Measurements from ENCODE around the gene ACTMAP. TPM values are rescaled to one million over a fixed set of nuclear protein-coding genes. Genes with fewer than 3 reads are reported as not detected.
A peak's percentile ranks its signal among the peaks of the same experiment; 100 is the strongest.

ACTMAP gene
- total and polyA plus RNA-seq, 2 of the 13 experiments (the other 11 are each of a cell fraction or from before 2014, with no cell fraction given), result 2.2 to 7.9 TPM

GRCh38 chr19:40797963-40798682 lies 47.8 kb upstream of the ACTMAP start (continued):
- 0 out of 2 replicates have a peak, but pooled peaks have one; percentile 68 for TF ChIP-seq CREB3 (CRISPR knock-in tag; IDR thresholded peaks at IDR 0.05)
- TF ChIP-seq NCOA2 (CRISPR knock-in tag; IDR thresholded peaks at IDR 0.05), result peak; percentile 45; the same call in 1 of the 2 replicates
- no peak for TF ChIP-seq CBFB (CRISPR knock-in tag; IDR thresholded peaks at IDR 0.05)
- peak; percentile 80 for TF ChIP-seq ZNF317 (CRISPR knock-in tag; IDR thresholded peaks at IDR 0.05)
- no peak for TF ChIP-seq SMARCE1 (IDR thresholded peaks at IDR 0.05; ENCODE audit: borderline replicate concordance)
- TF ChIP-seq PRDM4 (CRISPR knock-in tag; IDR thresholded peaks at IDR 0.05; ENCODE audit: borderline replicate concordance), result no peak
- TF ChIP-seq TEF (CRISPR knock-in tag; IDR thresholded peaks at IDR 0.05), result no peak; the same call in 1 of the 2 replicates
- peak; percentile 42; the same call in 1 of the 2 replicates for TF ChIP-seq SPEN (CRISPR knock-in tag; IDR thresholded peaks at IDR 0.05; ENCODE audit: low read depth)
- TF ChIP-seq SALL1 (CRISPR knock-in tag; IDR thresholded peaks at IDR 0.05), result peak; percentile 75
- 0 out of 2 replicates have a peak, but pooled peaks have one; percentile 19 for TF ChIP-seq ZNF572 (CRISPR knock-in tag; IDR thresholded peaks at IDR 0.05)
- TF ChIP-seq ZSCAN29 (CRISPR knock-in tag; conservative IDR thresholded peaks at IDR 0.05), result no peak
- TF ChIP-seq BCL6 (CRISPR knock-in tag; IDR thresholded peaks at IDR 0.05), result peak; percentile 49
- TF ChIP-seq ASH2L (IDR thresholded peaks at IDR 0.05; ENCODE audit: insufficient read length, low read depth, low read length), result peak; percentile 51
- TF ChIP-seq ZNF547 (CRISPR knock-in tag; IDR thresholded peaks at IDR 0.05), result peak; percentile 73; the same call in 1 of the 2 replicates
- no peak for TF ChIP-seq RBM39 (IDR thresholded peaks at IDR 0.05; ENCODE audit: low read depth, low read length, poor library complexity, severe bottlenecking)
- 0 out of 2 replicates have a peak, but pooled peaks have one; percentile 32 for TF ChIP-seq MIER2 (CRISPR knock-in tag; IDR thresholded peaks at IDR 0.05)
- TF ChIP-seq TEAD2 (CRISPR knock-in tag; IDR thresholded peaks at IDR 0.05), result peak; percentile 29; the same call in 1 of the 2 replicates
- TF ChIP-seq NFAT5 (CRISPR knock-in tag; IDR thresholded peaks at IDR 0.05), result 0 out of 2 replicates have a peak, but pooled peaks have one; percentile 19
